Prostate gland (tissue), 2 donors: Measurements from ENCODE around the gene HS3ST6. TPM values are rescaled to one million over a fixed set of nuclear protein-coding genes. Genes with fewer than 3 reads are reported as not detected.
"Not testable (repeated sequence)": the region's sequence is repeated elsewhere in the genome, so short reads cannot be mapped to it uniquely, and the experiment has no call there.

Source experiments
- DNase-seq: peaks from one replicate; pipeline ENCODE4 v3.0.0-alpha.2; 2019; ENCODE audit warnings: low spot score
- H3K27ac ChIP-seq, 2 donors: fragments of 200-600 bp; sonication (generic); 2 replicates each; pipeline ENCODE4 v1.5.1; 2017 to 2019
- H3K27me3 ChIP-seq: fragments of 200-600 bp; sonication (generic); replicated peaks from 2 replicates; pipeline ENCODE4 v1.5.1; 2019; ENCODE audit not compliant: insufficient read depth
- H3K36me3 ChIP-seq, 2 donors: fragments of 200-600 bp; sonication (generic); 1 replicate in 1 of 2; 2 replicates in 1 of 2; pipeline versions ENCODE4 v1.5.1 to v1.8.1; 2017 to 2019
- H3K4me1 ChIP-seq: fragments of 200-600 bp; sonication (generic); replicated peaks from 2 replicates; pipeline ENCODE4 v1.5.1; 2019
- H3K4me3 ChIP-seq, 2 donors: fragments of 200-600 bp; sonication (generic); 2 replicates each; pipeline ENCODE4 v1.5.1; 2017 to 2019
- H3K9me3 ChIP-seq: fragments of 200-600 bp; sonication (generic); 2 replicates; pipeline ENCODE4 v1.5.1; 2017
- CTCF ChIP-seq, 4 experiments: fragments of 200-600 bp in 2 of 4; fragments of 450-650 bp in 2 of 4; sonication (generic) in 2 of 4; IDR thresholded peaks; 1 replicate in 3 of 4; 2 replicates in 1 of 4; pipeline ENCODE4 v1.5.1; 2016 to 2019; ENCODE audit warnings: antibody characterized with exemption in 4 of 4, mild to moderate bottlenecking in 2 of 4, moderate library complexity in 2 of 4
- POLR2A ChIP-seq: fragments of 450-650 bp; IDR thresholded peaks from one replicate; pipeline ENCODE4 v1.6.1; 2016; ENCODE audit warnings: antibody characterized with exemption, mild to moderate bottlenecking
- POLR2AphosphoS5 ChIP-seq: sonication (generic); formaldehyde crosslinking; IDR thresholded peaks from one replicate; pipeline ENCODE4 v1.6.1; 2017; ENCODE audit warnings: antibody characterized with exemption
- WGBS: methylation state at CpG from one replicate; pipeline ENCODE4 v1.1.5; 2018; 5-methylcytosine and 5-hydroxymethylcytosine counted together
- intact Hi-C: fragments of 100-400 bp; cut with DNase I; formaldehyde crosslinking; loops from one replicate; pipeline ENCODE4 v1.14.2; 2022
- total RNA-seq, 2 donors: library from RNA; depleted of rRNA; stranded (reverse); fragments of >200 nt; gene quantifications; one replicate each; pipeline ENCODE4 v1.1.0, GENCODE V29; 2016

The HS3ST6 gene
- total RNA-seq, 2 donors from 2014 or later = 0.77 to 0.91 TPM

- intact Hi-C loops = no loop called here
- TF ChIP-seq POLR2A = no peak
- no peak for TF ChIP-seq CTCF (IDR thresholded peaks at IDR 0.05)
- TF ChIP-seq POLR2AphosphoS5 = no peak
- WGBS = 85% methylated on average over 30 of the region's 30 CpGs
- Histone ChIP-seq H3K27me3 (no peaks in the 10 kb centered on the region), H3K36me3 (peaks cover 3 to 18% of the 10 kb centered on the region in 2 donors), H3K9me3 (no peaks in the 10 kb centered on the region), H3K27ac (no peak overlapping the region), H3K4me1 (peaks cover 9% of the 10 kb centered on the region), H3K4me3 (no peak overlapping the region)
- no peak for DNase-seq
Measured at GRCh38 chr16:1941162-1942046, 23.2 kb upstream of the HS3ST6 start.

- no peaks in the 10 kb centered on the region for H3K27me3 ChIP-seq
- TF ChIP-seq POLR2AphosphoS5 (no peak), POLR2A (no peak)
- H3K36me3 ChIP-seq = peaks cover 3 to 18% of the 10 kb centered on the region in 2 donors
- no peak for DNase-seq
- intact Hi-C loops = no loop called here
- no peaks in the 10 kb centered on the region for H3K9me3 ChIP-seq
- H3K4me3 ChIP-seq = no peak overlapping the region
- H3K4me1 ChIP-seq = peaks cover 9% of the 10 kb centered on the region
- H3K27ac ChIP-seq = no peak overlapping the region
- WGBS = 86% methylated on average over 23 of the region's 23 CpGs
Measured at GRCh38 chr16:1940273-1941161, 22.3 kb upstream of the HS3ST6 start.

GRCh38 chr16:1939833-1940232, 21.6 kb upstream of the HS3ST6 start:
- WGBS = 89% methylated on average over 8 of the region's 8 CpGs
- DNase-seq, H3K27ac ChIP-seq, H3K4me1 ChIP-seq, H3K4me3 ChIP-seq, H3K27me3 ChIP-seq, H3K9me3 ChIP-seq, intact Hi-C loops: not testable (repeated sequence)
- peaks cover 3 to 18% of the 10 kb centered on the region in 2 donors for H3K36me3 ChIP-seq

- no peak for TF ChIP-seq POLR2AphosphoS5
- no peak for TF ChIP-seq CTCF (IDR thresholded peaks at IDR 0.05)
- no peak for TF ChIP-seq POLR2A
- WGBS = 88% methylated on average over 17 of the region's 17 CpGs
- Histone ChIP-seq H3K4me3 (no peak overlapping the region), H3K36me3 (peaks cover 3 to 18% of the 10 kb centered on the region in 2 donors), H3K4me1 (peaks cover 9% of the 10 kb centered on the region), H3K27ac (no peak overlapping the region), H3K27me3 (no peaks in the 10 kb centered on the region), H3K9me3 (no peaks in the 10 kb centered on the region)
- intact Hi-C loops = no loop called here
- no peak for DNase-seq
Measured at GRCh38 chr16:1938910-1939309, 20.7 kb upstream of the HS3ST6 start.

GRCh38 chr16:1938316-1938715, 20.1 kb upstream of the HS3ST6 start:
- peaks cover 9% of the 10 kb centered on the region for H3K4me1 ChIP-seq
- no peaks in the 10 kb centered on the region for H3K9me3 ChIP-seq
- peaks cover 3 to 18% of the 10 kb centered on the region in 2 donors for H3K36me3 ChIP-seq
- no peak overlapping the region for H3K4me3 ChIP-seq
- no peaks in the 10 kb centered on the region for H3K27me3 ChIP-seq
- no peak for DNase-seq
- WGBS = 93% methylated on average over 10 of the region's 10 CpGs
- TF ChIP-seq CTCF (IDR thresholded peaks at IDR 0.05) = no peak
- no peak overlapping the region for H3K27ac ChIP-seq
- intact Hi-C loops = no loop called here
